Breast epithelium (tissue), 4 donors: ENCODE results near the gene OSR1. TPM values are rescaled to one million over a fixed set of nuclear protein-coding genes. Genes with fewer than 3 reads are reported as not detected.

Experiments used
- DNase-seq, 2 donors: peaks; one replicate each; pipeline ENCODE4 v3.0.0-alpha.2; 2019; ENCODE audit warnings: low spot score in 2 of 2
- H3K27ac ChIP-seq, 2 donors: fragments of 200-600 bp; sonication (generic) in 1 of 2; one replicate each; pipeline ENCODE4 v1.5.1; 2016 to 2019; ENCODE audit warnings: mild to moderate bottlenecking in 1 of 2
- H3K27me3 ChIP-seq, 2 donors: fragments of 200-600 bp; sonication (generic) in 1 of 2; one replicate each; pipeline versions ENCODE4 v1.5.1 to v1.6.0; 2017 to 2019; ENCODE audit warnings: control low read depth in 1 of 2, mild to moderate bottlenecking in 1 of 2
- H3K36me3 ChIP-seq: fragments of 200-600 bp; one replicate; pipeline ENCODE4 v1.5.1; 2019
- H3K4me1 ChIP-seq, 2 donors: fragments of 200-600 bp; sonication (generic); one replicate each; pipeline ENCODE4 v1.5.1; 2016 to 2019; ENCODE audit warnings: control low read depth in 1 of 2
- H3K4me3 ChIP-seq, 3 donors: fragments of 200-600 bp; sonication (generic); 1 replicate in 2 of 3; 2 replicates in 1 of 3; pipeline ENCODE4 v1.5.1; 2016 to 2019; ENCODE audit warnings: mild to moderate bottlenecking in 3 of 3, moderate library complexity in 2 of 3
- H3K9me3 ChIP-seq, 2 donors: fragments of 200-600 bp; sonication (generic) in 1 of 2; one replicate each; pipeline ENCODE4 v1.5.1; 2016 to 2019; ENCODE audit warnings: control low read depth in 1 of 2
- POLR2A ChIP-seq: fragments of 450-650 bp; IDR thresholded peaks from one replicate; pipeline ENCODE4 v1.6.1; 2016; ENCODE audit warnings: antibody characterized with exemption, mild to moderate bottlenecking, moderate library complexity
- POLR2AphosphoS5 ChIP-seq, 3 donors: sonication (generic); formaldehyde crosslinking; IDR thresholded peaks; one replicate each; pipeline ENCODE4 v1.6.1; 2017; ENCODE audit warnings: antibody characterized with exemption in 3 of 3
- intact Hi-C: fragments of 100-400 bp; cut with DNase I; formaldehyde crosslinking; loops from one replicate; pipeline ENCODE4 v1.15.1; 2023; ENCODE audit warnings: low total_unique reads
- total RNA-seq, 3 donors: library from RNA; depleted of rRNA; stranded (reverse); fragments of >200 nt; gene quantifications; one replicate each; pipeline ENCODE4 v1.1.0, GENCODE V29; 2016
- TF ChIP-seq, protein P1 (sequence below), 3 donors: fragments of 450-650 bp; IDR thresholded peaks; one replicate each; pipeline ENCODE4 v1.5.1; 2016 to 2017; ENCODE audit warnings: antibody characterized with exemption in 3 of 3, mild to moderate bottlenecking in 3 of 3, moderate library complexity in 3 of 3

OSR1 gene
- total RNA-seq, 3 donors from 2014 or later, result 18.7 to 40.0 (median 34.1) TPM

DNA sequence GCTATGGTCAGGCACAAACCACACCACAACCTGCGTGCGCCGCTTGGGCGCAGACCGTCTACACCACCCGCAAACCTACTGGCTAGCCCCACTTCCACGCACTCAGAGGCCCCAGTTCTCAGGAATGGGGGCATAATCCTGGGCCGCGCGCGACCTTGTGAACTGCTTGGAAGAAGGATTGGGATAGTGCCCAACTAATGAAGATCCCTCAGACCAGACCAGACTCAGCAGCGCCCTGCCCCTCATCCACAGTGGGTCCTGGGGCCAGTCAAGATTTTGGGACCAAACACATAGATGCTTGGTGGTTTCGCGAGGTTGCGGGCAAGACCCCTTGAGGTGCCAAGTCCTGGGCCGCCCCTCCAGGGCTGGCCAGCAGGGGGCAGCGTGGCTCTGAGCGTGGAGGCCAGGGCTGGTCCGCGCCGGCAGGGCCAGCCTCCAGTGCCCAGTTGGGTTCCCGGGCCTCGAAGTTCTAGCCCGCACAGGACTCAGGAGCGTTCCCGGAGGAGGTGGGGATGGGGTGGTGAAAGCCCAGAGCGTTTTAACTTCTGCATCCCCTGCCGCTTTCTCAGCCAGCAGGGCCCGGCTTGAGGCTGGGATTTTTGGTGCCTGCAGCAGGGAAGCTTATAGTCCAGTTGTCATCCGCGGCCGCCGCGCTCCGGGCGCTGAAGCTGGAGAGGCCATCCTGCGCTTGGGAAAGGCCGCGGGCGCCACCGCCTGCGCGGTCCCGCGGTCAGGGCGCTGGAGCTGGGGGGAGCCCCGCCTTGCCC is 8.3 kb downstream of the OSR1 start:
- peak overlapping the region; percentile 5 to 33 (median 8) for H3K4me3 ChIP-seq
- no peak for DNase-seq
- no peaks in the 10 kb centered on the region for H3K9me3 ChIP-seq
- peaks cover 0 to 6% of the 10 kb centered on the region in 2 donors for H3K27me3 ChIP-seq
- no peaks in the 10 kb centered on the region for H3K36me3 ChIP-seq
- intact Hi-C loops, result no loop called here
- peaks cover 0 to 4% of the 10 kb centered on the region in 2 donors for H3K4me1 ChIP-seq
- TF ChIP-seq POLR2A (no peak), POLR2AphosphoS5 (IDR thresholded peaks at IDR 0.05) (no peak)
- TF ChIP-seq, protein P1, sequence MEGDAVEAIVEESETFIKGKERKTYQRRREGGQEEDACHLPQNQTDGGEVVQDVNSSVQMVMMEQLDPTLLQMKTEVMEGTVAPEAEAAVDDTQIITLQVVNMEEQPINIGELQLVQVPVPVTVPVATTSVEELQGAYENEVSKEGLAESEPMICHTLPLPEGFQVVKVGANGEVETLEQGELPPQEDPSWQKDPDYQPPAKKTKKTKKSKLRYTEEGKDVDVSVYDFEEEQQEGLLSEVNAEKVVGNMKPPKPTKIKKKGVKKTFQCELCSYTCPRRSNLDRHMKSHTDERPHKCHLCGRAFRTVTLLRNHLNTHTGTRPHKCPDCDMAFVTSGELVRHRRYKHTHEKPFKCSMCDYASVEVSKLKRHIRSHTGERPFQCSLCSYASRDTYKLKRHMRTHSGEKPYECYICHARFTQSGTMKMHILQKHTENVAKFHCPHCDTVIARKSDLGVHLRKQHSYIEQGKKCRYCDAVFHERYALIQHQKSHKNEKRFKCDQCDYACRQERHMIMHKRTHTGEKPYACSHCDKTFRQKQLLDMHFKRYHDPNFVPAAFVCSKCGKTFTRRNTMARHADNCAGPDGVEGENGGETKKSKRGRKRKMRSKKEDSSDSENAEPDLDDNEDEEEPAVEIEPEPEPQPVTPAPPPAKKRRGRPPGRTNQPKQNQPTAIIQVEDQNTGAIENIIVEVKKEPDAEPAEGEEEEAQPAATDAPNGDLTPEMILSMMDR (IDR thresholded peaks at IDR 0.05), result peak in 2 of 3 donors; percentile 19 to 55
- H3K27ac ChIP-seq, result peak overlapping the region; percentile 29 to 33

DNA sequence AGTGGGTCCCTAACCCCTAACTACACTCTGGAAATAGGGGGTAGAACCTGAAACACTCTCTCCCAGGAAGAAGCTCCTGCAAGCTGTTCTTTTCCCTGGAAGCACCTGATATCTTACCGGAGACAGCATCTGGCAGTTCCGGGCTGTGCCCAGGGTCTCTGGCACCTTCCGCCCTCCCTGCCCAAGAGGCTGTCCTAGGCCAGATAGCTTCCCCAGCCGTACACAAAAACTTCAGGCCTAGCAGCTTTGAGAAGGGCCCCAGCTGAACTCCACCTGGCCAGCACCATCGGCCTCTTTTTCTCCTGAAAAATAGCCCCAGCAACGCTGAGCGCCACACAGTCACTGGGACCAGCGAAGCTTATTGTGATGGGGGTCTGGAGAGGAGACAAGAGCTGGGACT is 9.7 kb downstream of the OSR1 start:
- intact Hi-C loops, result no loop called here

DNA sequence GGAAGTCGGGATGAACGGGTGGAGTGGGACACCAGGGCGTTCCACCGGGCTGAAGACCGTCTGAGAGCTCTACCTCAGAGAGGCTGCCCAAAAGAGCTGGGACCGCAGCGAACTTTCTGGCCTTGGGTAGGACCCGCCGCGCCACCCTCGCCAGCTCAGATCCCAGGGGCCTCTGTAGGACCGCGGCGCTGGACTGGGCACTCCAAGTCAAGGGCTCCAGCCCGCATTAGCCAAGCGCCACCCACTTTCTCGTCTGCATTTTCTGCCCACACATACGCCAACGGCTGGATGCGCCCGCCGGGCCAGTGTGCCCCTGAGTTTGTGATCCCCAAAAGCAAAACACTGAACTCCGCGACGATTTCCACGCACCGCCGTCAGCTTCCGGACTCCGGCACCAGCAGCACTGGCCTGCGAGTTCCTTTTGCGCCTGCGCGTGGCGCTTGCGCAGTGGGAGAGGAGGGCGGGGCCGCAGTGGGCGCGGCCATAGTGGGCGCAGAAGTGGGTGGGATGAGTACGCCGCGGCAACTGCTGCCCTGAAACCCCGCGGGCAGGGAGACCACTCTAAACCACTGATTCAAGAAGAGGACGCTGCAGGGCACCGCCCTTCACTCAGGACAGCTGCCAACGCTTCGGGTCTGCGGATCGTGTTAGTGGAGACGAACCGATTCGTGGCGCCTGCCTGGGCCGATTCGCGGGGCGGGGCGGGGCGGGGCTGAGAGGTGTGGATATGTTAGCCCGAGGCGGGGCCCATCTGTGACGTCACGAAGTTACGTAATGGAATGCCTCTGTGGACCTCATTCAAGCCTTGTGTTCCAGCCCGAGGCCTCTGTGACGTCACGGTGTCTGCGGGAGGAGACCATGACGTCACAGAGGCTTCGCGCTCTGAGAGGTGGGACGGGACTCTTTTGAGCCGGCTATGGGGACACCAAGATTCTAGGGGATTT is 10.5 kb downstream of the OSR1 start:
- TF ChIP-seq POLR2A (peak; percentile 98), POLR2AphosphoS5 (IDR thresholded peaks at IDR 0.05) (peak; percentile 95 to 99 (median 97))
- TF ChIP-seq, protein P1 (IDR thresholded peaks at IDR 0.05), result no peak
- peaks cover 0 to 4% of the 10 kb centered on the region in 2 donors for H3K4me1 ChIP-seq
- intact Hi-C loops, result no loop called here
- no peaks in the 10 kb centered on the region for H3K36me3 ChIP-seq
- H3K27me3 ChIP-seq, result no peaks in the 10 kb centered on the region
- DNase-seq, result peak; percentile 97
- peak overlapping the region; percentile 87 to 96 for H3K27ac ChIP-seq
- H3K9me3 ChIP-seq, result no peaks in the 10 kb centered on the region
- H3K4me3 ChIP-seq, result peak overlapping the region; percentile 59 to 78 (median 67)

More for the DNA sequence above, 9.7 kb downstream of the OSR1 start:
- Histone ChIP-seq H3K4me1 (peaks cover 0 to 4% of the 10 kb centered on the region in 2 donors), H3K36me3 (no peaks in the 10 kb centered on the region), H3K27me3 (no peaks in the 10 kb centered on the region), H3K4me3 (peak overlapping the region in 2 of 3 donors; percentile 59 to 78), H3K27ac (peak overlapping the region; percentile 87 to 96), H3K9me3 (no peaks in the 10 kb centered on the region)
- DNase-seq, result no peak
- no peak for TF ChIP-seq POLR2A
- TF ChIP-seq, protein P1 (IDR thresholded peaks at IDR 0.05), result no peak
- TF ChIP-seq POLR2AphosphoS5 (IDR thresholded peaks at IDR 0.05), result no peak

DNA sequence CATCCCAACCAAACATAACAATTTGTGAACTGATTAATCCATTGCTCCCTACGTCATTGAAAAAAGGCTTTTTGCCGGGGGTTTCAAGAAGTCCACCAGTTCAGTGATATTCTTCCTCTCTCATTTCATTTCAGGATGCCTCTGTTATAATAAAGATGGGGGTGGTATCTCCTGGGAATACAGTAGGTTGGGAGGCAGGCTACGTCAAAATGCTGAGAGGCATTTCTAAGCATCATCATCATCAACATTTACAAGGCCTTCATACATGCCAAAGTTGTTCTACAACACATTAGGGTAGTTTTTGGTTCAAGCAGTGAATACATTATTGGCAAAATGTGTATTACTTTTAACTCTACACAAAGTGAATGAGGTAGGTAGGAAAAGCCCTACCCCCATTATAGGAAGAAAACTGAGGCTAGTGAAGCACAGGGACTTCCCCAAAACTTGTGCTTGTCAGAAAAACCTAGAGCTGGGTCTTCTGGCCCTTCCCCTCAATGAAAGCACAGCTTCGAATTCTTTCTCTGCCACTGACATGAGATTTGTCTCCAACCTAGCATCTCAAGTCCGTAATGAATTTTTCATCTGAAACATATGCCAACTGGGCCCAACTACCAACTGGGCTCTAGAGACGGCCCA is 11.3 kb downstream of the OSR1 start:
- no peaks in the 10 kb centered on the region for H3K9me3 ChIP-seq
- peak overlapping the region; percentile 87 to 96 for H3K27ac ChIP-seq
- no peaks in the 10 kb centered on the region for H3K27me3 ChIP-seq
- peaks cover 0 to 4% of the 10 kb centered on the region in 2 donors for H3K4me1 ChIP-seq
- H3K36me3 ChIP-seq, result no peaks in the 10 kb centered on the region
- intact Hi-C loops, result no loop called here
- peak overlapping the region; percentile 59 to 78 (median 67) for H3K4me3 ChIP-seq
- no peak for DNase-seq
- TF ChIP-seq POLR2A (no peak), POLR2AphosphoS5 (IDR thresholded peaks at IDR 0.05) (no peak)
- TF ChIP-seq, protein P1 (IDR thresholded peaks at IDR 0.05), result no peak
